ENCODE measurements around the gene IFT27. TPM values are rescaled to one million over a fixed set of nuclear protein-coding genes. Genes with fewer than 3 reads are reported as not detected.
"Not testable (repeated sequence)": the region's sequence is repeated elsewhere in the genome, so short reads cannot be mapped to it uniquely, and the experiment has no call there.

IFT27 gene
- total RNA-seq, 2 donors from 2014 or later: 15.0 to 16.0 TPM

DNA sequence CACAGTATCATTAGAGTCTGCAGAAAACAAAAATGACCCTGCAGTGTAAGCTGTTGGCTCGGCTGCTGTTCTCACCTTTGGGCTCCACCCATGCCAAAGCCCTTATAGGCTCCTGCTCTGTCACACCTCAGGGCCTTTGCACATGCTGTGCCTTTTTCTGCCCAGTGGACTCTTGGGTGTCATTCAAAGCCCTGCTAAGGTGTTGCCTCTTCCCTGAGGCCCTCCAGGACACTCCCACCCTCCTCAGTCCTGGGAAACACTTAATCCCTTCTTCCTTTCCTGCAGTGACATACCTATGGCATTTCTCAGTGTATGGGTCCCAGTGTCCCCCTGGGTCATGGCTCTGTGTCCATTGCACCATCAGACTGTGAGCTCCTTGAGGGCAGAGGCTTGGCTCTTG lies 43.3 kb downstream of the IFT27 start:
- Histone ChIP-seq H3K4me1 (ENCODE audit: control insufficient read depth in 1 of 2, low read depth in 2 of 2) (no peaks in the 10 kb centered on the region), H3K36me3 (no peaks in the 10 kb centered on the region), H3K27ac (no peak overlapping the region), H3K27me3 (replicated peaks; ENCODE audit: insufficient read depth) (no peaks in the 10 kb centered on the region), H3K4me3 (no peak overlapping the region), H3K9me3 (no peaks in the 10 kb centered on the region)
- TF ChIP-seq, protein P1, sequence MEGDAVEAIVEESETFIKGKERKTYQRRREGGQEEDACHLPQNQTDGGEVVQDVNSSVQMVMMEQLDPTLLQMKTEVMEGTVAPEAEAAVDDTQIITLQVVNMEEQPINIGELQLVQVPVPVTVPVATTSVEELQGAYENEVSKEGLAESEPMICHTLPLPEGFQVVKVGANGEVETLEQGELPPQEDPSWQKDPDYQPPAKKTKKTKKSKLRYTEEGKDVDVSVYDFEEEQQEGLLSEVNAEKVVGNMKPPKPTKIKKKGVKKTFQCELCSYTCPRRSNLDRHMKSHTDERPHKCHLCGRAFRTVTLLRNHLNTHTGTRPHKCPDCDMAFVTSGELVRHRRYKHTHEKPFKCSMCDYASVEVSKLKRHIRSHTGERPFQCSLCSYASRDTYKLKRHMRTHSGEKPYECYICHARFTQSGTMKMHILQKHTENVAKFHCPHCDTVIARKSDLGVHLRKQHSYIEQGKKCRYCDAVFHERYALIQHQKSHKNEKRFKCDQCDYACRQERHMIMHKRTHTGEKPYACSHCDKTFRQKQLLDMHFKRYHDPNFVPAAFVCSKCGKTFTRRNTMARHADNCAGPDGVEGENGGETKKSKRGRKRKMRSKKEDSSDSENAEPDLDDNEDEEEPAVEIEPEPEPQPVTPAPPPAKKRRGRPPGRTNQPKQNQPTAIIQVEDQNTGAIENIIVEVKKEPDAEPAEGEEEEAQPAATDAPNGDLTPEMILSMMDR (IDR thresholded peaks at IDR 0.05): no peak
- DNase-seq (ENCODE audit: low spot score) (no peak), ATAC-seq (ENCODE audit: insufficient number of reproducible peaks, low FRiP score, low read depth) (no peak)

DNA sequence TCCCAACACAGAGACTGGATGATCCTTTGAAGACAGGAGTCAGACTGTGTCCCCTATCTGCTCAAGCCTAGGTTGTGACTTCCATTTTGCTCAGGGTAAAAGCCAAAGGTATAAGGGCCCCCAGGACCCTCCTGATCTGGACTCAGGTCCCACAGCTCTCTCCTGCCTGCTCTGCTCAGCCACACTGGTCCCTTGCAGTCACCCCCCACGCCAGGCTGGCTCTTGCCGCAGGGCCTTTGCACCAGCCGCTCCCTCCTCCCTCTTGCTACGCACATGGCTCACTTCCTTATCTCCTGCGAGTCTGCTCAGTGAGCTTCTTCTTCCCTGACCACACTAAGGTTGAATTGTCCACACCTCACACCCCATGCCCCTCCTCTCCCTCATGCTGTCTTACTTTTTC lies 44.0 kb downstream of the IFT27 start:
- Histone ChIP-seq H3K4me1 (ENCODE audit: control insufficient read depth in 1 of 2, low read depth in 2 of 2) (no peaks in the 10 kb centered on the region), H3K4me3 (no peak overlapping the region), H3K36me3 (no peaks in the 10 kb centered on the region), H3K9me3 (no peaks in the 10 kb centered on the region), H3K27me3 (replicated peaks; ENCODE audit: insufficient read depth) (no peaks in the 10 kb centered on the region), H3K27ac (no peak overlapping the region)
- ATAC-seq (ENCODE audit: insufficient number of reproducible peaks, low FRiP score, low read depth) (no peak), DNase-seq (ENCODE audit: low spot score) (no peak)
- TF ChIP-seq, protein P1 (IDR thresholded peaks at IDR 0.05): no peak

DNA sequence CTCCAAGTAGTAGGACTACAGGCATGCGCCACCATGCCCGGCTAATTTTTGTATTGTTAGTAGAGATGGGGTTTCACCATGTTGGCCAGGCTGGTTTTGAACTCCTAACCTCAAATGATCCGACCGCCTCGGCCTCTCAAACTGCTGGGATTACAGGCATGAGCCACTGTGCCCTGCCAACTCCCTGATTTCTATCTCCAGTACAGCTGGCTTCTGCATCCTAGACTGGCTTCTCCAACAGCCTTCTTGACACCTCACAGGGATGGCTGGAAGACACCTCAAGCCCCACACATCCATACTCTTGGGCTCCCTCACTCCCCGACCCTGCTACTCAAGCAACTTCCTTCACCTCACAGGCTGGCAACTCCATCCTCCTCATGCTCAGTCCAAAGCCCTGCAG lies 44.6 kb downstream of the IFT27 start:
- not testable (repeated sequence) for H3K4me1 ChIP-seq (ENCODE audit: control insufficient read depth in 1 of 2, low read depth in 2 of 2); DNase-seq (ENCODE audit: low spot score); H3K27me3 ChIP-seq (replicated peaks; ENCODE audit: insufficient read depth); H3K9me3 ChIP-seq; H3K36me3 ChIP-seq; H3K4me3 ChIP-seq; ATAC-seq (ENCODE audit: insufficient number of reproducible peaks, low FRiP score, low read depth); H3K27ac ChIP-seq

DNA sequence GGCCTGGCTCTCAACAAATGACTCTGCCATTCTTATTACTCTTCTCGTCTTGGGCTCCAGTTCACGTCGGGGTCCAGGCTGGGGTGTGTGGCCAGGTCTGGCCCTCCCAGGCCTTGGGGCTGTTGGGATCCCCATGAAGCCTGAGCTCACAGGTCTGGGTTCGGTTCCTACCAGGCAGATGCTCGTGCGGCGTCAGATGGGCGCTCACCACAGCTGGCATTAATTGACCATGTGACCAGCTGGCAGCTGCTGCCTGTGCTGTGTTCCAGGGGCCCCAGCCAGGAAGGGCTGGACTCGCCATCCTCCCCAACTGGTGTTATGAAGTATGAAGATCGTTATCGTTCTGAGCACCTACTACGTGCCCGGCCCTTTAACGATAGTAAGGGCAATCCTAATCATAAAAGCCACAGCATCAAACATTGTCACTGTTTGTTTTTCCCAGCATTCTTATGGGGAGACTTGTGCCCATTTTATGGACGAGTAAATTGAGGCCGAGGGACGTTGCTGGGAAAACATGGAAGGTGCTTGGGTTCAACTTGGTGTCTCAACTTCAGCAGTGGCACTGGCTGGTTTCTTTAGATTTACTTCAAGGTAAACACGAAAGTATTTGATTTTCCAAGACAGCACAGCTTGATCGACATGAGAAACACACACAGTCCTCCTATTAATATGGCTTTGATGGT lies 45.6 kb downstream of the IFT27 start:
- Histone ChIP-seq H3K27me3 (replicated peaks; ENCODE audit: insufficient read depth) (no peaks in the 10 kb centered on the region), H3K36me3 (no peaks in the 10 kb centered on the region), H3K4me1 (ENCODE audit: control insufficient read depth in 1 of 2, low read depth in 2 of 2) (no peaks in the 10 kb centered on the region), H3K9me3 (no peaks in the 10 kb centered on the region), H3K4me3 (no peak overlapping the region), H3K27ac (no peak overlapping the region)
- ATAC-seq (ENCODE audit: insufficient number of reproducible peaks, low FRiP score, low read depth): no peak
- no peak for DNase-seq (ENCODE audit: low spot score)
- TF ChIP-seq, protein P1 (IDR thresholded peaks at IDR 0.05): no peak

DNA sequence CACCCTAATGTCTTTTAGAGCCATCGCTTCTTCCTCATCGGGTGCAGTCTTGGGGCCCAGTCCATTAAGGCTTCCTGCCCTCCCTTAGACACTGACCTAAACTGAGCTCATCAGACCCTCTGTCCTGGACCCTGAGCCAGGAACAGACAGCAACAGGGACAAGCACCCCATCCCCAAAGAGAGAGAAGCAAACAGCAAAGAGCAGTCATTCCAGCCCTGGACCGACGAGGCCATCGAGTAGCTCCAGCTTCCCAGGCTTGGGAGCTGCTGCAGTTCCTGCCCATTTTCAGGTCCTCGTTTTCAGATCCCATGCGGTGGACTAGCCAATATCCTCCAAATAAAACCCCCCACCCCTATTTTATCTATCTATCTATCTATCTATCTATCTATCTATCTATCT lies 46.6 kb downstream of the IFT27 start:
- H3K4me3 ChIP-seq: no peak overlapping the region
- H3K36me3 ChIP-seq: no peaks in the 10 kb centered on the region
- DNase-seq (ENCODE audit: low spot score): no peak
- no peaks in the 10 kb centered on the region for H3K9me3 ChIP-seq
- no peaks in the 10 kb centered on the region for H3K27me3 ChIP-seq (replicated peaks; ENCODE audit: insufficient read depth)
- no peak for ATAC-seq (ENCODE audit: insufficient number of reproducible peaks, low FRiP score, low read depth)
- H3K27ac ChIP-seq: no peak overlapping the region
- TF ChIP-seq, protein P1 (IDR thresholded peaks at IDR 0.05): no peak
- no peaks in the 10 kb centered on the region for H3K4me1 ChIP-seq (ENCODE audit: control insufficient read depth in 1 of 2, low read depth in 2 of 2)

DNA sequence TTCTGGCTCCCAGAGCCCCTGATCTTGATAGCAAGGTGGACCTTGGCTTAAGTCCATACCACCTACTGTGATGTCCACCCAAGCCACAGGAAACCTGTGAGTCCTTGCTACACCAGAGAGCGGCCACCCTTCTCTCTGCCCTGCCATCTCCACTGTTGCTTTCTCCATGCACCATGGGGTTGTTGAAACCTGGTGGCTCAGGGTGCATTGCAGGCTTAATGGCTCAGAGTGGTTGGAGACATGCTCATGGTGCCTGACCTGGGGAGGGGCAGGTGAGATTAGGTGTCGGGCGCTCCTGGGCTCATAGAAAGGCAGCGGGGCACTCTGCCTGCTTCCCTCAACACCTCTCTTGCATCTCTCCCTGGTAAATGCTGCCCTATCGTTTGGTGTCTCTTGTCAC lies 47.4 kb downstream of the IFT27 start:
- Histone ChIP-seq H3K9me3 (no peaks in the 10 kb centered on the region), H3K27ac (no peak overlapping the region), H3K4me3 (no peak overlapping the region), H3K4me1 (ENCODE audit: control insufficient read depth in 1 of 2, low read depth in 2 of 2) (no peaks in the 10 kb centered on the region), H3K36me3 (no peaks in the 10 kb centered on the region), H3K27me3 (replicated peaks; ENCODE audit: insufficient read depth) (no peaks in the 10 kb centered on the region)
- DNase-seq (ENCODE audit: low spot score) (no peak), ATAC-seq (ENCODE audit: insufficient number of reproducible peaks, low FRiP score, low read depth) (no peak)
- TF ChIP-seq, protein P1 (IDR thresholded peaks at IDR 0.05): no peak
